Ishikawa (cell line): ENCODE results near the gene METTL13.

Source experiments
- CEBPB ChIP-seq: IDR thresholded peaks from 2 replicates; pipeline ENCODE4 v1.6.1; 2012
- CREB1 ChIP-seq: IDR thresholded peaks from 2 replicates; pipeline ENCODE4 v1.6.1; 2012; ENCODE audit warnings: low read depth
- EP300 ChIP-seq: IDR thresholded peaks from 2 replicates; pipeline ENCODE4 v1.6.1; 2012; ENCODE audit warnings: borderline replicate concordance
- FOXM1 ChIP-seq: IDR thresholded peaks from 2 replicates; pipeline ENCODE4 v1.6.1; 2012; ENCODE audit warnings: low read depth, borderline replicate concordance
- NFIC ChIP-seq: IDR thresholded peaks from 2 replicates; pipeline ENCODE4 v1.6.1; 2012
- RAD21 ChIP-seq: IDR thresholded peaks from 2 replicates; pipeline ENCODE4 v1.6.1; 2012; ENCODE audit warnings: low read depth
- REST ChIP-seq: IDR thresholded peaks from 2 replicates; pipeline ENCODE4 v1.6.1; 2012; ENCODE audit warnings: low read depth, mild to moderate bottlenecking
- TAF1 ChIP-seq: IDR thresholded peaks from 2 replicates; pipeline ENCODE4 v1.6.1; 2012; ENCODE audit warnings: low read depth, mild to moderate bottlenecking
- TCF12 ChIP-seq: IDR thresholded peaks from 2 replicates; pipeline ENCODE4 v1.6.1; 2012; ENCODE audit warnings: low read depth
- TEAD4 ChIP-seq: IDR thresholded peaks from 2 replicates; pipeline ENCODE4 v1.6.1; 2012
- YY1 ChIP-seq: IDR thresholded peaks from 2 replicates; pipeline ENCODE4 v1.6.1; 2012; ENCODE audit warnings: low read depth
- ZBTB7A ChIP-seq: IDR thresholded peaks from 2 replicates; pipeline ENCODE4 v1.6.1; 2012; ENCODE audit warnings: low read depth
- TF ChIP-seq, protein P1 (sequence below): IDR thresholded peaks from 2 replicates; pipeline ENCODE4 v1.6.1; 2012
- TF ChIP-seq, protein P2 (sequence below): IDR thresholded peaks from 2 replicates; pipeline ENCODE4 v1.6.1; 2012

GRCh38 chr1:171800342-171800741 lies 18.9 kb downstream of the METTL13 start:
- TF ChIP-seq YY1, result no peak
- no peak for TF ChIP-seq CEBPB
- no peak for TF ChIP-seq TEAD4
- no peak for TF ChIP-seq REST
- no peak for TF ChIP-seq TCF12
- TF ChIP-seq TAF1, result no peak
- no peak for TF ChIP-seq EP300
- TF ChIP-seq, protein P1, sequence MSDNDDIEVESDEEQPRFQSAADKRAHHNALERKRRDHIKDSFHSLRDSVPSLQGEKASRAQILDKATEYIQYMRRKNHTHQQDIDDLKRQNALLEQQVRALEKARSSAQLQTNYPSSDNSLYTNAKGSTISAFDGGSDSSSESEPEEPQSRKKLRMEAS, result no peak
- no peak for TF ChIP-seq CREB1
- no peak for TF ChIP-seq ZBTB7A
- TF ChIP-seq FOXM1, result no peak
- no peak; the same call in 1 of the 2 replicates for TF ChIP-seq RAD21
- TF ChIP-seq NFIC, result no peak
- TF ChIP-seq, protein P2, sequence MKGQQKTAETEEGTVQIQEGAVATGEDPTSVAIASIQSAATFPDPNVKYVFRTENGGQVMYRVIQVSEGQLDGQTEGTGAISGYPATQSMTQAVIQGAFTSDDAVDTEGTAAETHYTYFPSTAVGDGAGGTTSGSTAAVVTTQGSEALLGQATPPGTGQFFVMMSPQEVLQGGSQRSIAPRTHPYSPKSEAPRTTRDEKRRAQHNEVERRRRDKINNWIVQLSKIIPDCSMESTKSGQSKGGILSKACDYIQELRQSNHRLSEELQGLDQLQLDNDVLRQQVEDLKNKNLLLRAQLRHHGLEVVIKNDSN, result no peak
